GM21737 (cell line): ENCODE measurements around the gene CATSPER4.

Experiments used
- ATAC-seq: cut with Tn5 transposase; IDR thresholded peaks from one replicate; pipeline ENCODE4 v1.9.1; 2021; ENCODE audit warnings: mild to moderate bottlenecking, moderate library complexity; ENCODE audit not compliant: unreplicated experiment

The CATSPER4 gene

GRCh38 chr1:26234644-26235370 is 44.4 kb downstream of the CATSPER4 start:
- peak; percentile 2 for ATAC-seq

- no peak for ATAC-seq
Measured at GRCh38 chr1:26237230-26237966, 47.0 kb downstream of the CATSPER4 start.

- ATAC-seq, result no peak
Measured at GRCh38 chr1:26239936-26240335, 49.5 kb downstream of the CATSPER4 start.
